ENCODE measurements around the gene ZNF672.
"Not testable (repeated sequence)": the region's sequence is repeated elsewhere in the genome, so short reads cannot be mapped to it uniquely, and the experiment has no call there.

Gene ZNF672

GRCh38 chr1:248857201-248857600 lies 19.2 kb downstream of the ZNF672 start:
- DNase-seq = no peak

- DNase-seq = no peak
Observed at GRCh38 chr1:248857749-248858095, 19.7 kb downstream of the ZNF672 start.

- no peak for DNase-seq
Observed at GRCh38 chr1:248858096-248858890, 20.3 kb downstream of the ZNF672 start.

GRCh38 chr1:248858891-248859889 lies 21.2 kb downstream of the ZNF672 start, which contains the start of gene ZNF692:
Gene ZNF692, minus strand, starts transcription at chr1:248859085. Its CDS starts 776 bp downstream, at chr1:248858309.
- peak; percentile 13 for DNase-seq

- DNase-seq = no peak
Observed at GRCh38 chr1:248860007-248860406, 22.0 kb downstream of the ZNF672 start.

GRCh38 chr1:248861616-248862015 lies 23.6 kb downstream of the ZNF672 start:
- DNase-seq = no peak

- no peak for DNase-seq
Observed at GRCh38 chr1:248862695-248862997, 24.6 kb downstream of the ZNF672 start.

- no peak for DNase-seq
Observed at GRCh38 chr1:248862998-248863881, 25.2 kb downstream of the ZNF672 start.

GRCh38 chr1:248871837-248872401 lies 33.9 kb downstream of the ZNF672 start:
- no peak for DNase-seq

- DNase-seq = no peak
Observed at GRCh38 chr1:248872752-248873408, 34.9 kb downstream of the ZNF672 start.

GRCh38 chr1:248873409-248873992 lies 35.5 kb downstream of the ZNF672 start:
- DNase-seq = peak; percentile 45

GRCh38 chr1:248873993-248874533 lies 36.0 kb downstream of the ZNF672 start:
- DNase-seq = no peak

- no peak for DNase-seq
Observed at GRCh38 chr1:248881261-248881660, 43.2 kb downstream of the ZNF672 start.

GRCh38 chr1:248882427-248882826 lies 44.4 kb downstream of the ZNF672 start:
- DNase-seq = not testable (repeated sequence)

- no peak for DNase-seq
Observed at GRCh38 chr1:248884632-248885295, 46.7 kb downstream of the ZNF672 start.

- no peak for DNase-seq
Observed at GRCh38 chr1:248885646-248886045, 47.6 kb downstream of the ZNF672 start.

GRCh38 chr1:248886237-248886895 lies 48.3 kb downstream of the ZNF672 start:
- no peak for DNase-seq

GRCh38 chr1:248889914-248890243 lies 51.9 kb downstream of the ZNF672 start:
- DNase-seq = not testable (repeated sequence)

GRCh38 chr1:248890549-248891498 lies 52.8 kb downstream of the ZNF672 start:
- no peak for DNase-seq
